HG02759 (cell line): ENCODE measurements around the gene KSR1.
"Not testable (repeated sequence)": the region's sequence is repeated elsewhere in the genome, so short reads cannot be mapped to it uniquely, and the experiment has no call there.

Experiments
- ATAC-seq: cut with Tn5 transposase; IDR thresholded peaks from one replicate; pipeline ENCODE4 v1.9.1; 2021; ENCODE audit warnings: mild to moderate bottlenecking, moderate library complexity; ENCODE audit not compliant: unreplicated experiment

KSR1 gene

DNA sequence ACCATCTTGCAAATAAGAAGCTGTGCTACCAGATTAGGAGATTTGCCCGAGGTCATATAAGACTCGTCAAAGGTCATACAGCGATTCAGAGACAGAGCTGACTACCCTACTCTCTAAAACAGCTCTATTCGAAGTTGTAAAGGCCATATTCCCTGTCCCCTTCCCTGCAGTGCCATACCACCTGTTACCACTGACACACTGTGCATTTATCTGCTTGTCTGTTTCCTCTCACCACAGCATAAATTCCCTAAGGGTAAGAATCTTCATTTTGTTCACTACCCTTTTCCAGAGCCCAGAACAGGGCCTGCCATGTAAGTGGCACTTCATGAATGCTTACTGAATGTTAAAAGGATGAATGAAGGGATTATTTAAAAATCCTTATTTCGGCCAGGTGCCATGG is 3.4 kb upstream of the KSR1 start:
- no peak for ATAC-seq

DNA sequence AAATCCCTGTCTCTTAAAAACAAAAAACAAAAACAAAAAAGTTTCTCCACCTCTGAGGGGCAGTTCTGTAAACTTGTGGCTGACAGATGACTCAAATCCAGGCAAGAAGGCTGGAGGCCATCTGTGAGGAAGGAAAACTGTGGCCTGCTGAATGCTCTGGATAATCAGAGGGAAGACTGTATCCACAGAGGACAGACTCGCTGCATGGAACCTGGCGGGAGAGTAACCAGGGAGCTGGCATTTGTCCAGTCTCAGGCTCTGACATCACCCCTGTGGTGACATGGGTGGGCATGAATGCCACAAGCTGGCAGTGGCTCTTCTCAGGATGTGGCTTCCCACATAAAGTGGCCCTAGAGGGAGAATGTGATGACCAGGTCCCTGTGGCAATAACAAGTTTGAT is 2.8 kb upstream of the KSR1 start:
- ATAC-seq = no peak

DNA sequence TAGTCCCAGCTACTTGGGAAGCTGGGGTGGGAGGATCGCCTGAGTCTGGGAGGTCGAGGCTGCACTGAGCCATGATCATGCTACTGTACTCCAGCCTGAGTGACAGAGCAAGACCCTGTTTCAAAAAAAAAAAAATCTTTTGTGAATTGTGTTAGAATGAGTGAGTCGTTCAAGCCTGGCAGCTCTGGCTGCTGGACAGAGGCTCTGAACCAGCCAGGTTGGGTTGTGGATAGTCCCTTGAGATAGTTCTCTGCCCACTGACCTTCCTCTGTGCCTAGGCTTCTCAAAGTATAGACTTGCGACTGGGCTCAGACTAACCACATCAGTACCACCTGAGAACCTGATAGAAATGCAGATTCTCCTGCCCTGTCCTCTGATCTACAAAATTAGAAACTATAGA is 2.2 kb upstream of the KSR1 start:
- no peak for ATAC-seq

DNA sequence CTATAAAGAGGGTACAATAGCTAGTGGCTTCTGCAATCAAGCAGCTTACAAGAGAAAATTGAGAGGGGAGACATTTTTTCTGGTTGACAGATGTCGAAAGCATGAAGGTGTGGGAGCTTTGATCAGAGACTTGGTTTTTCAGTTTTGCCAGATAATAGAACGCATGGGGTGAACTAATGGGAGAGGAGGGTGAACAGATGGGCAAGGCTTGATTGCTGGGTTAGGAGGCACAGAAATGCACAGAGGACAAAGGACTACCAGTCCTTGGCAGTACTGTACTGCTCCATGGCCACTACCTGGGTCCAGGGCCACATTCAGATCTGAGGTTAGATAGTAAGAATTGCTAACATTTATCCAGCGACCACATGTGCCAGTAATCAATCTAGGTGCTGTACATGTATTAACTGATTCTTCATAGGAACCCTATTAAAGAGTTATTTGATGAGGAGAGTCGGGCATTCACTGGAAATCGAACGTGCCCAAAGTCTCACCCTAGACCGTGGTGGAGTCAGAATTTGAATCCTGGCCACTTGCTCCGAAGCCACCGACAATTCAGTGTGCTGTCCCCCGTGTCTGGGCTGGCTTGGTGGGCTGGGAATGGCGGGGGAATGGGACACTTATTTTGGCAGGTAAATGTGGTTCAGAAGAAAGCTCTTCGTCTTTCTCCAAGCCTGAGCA is 873 bp upstream of the KSR1 start:
- ATAC-seq = no peak

DNA sequence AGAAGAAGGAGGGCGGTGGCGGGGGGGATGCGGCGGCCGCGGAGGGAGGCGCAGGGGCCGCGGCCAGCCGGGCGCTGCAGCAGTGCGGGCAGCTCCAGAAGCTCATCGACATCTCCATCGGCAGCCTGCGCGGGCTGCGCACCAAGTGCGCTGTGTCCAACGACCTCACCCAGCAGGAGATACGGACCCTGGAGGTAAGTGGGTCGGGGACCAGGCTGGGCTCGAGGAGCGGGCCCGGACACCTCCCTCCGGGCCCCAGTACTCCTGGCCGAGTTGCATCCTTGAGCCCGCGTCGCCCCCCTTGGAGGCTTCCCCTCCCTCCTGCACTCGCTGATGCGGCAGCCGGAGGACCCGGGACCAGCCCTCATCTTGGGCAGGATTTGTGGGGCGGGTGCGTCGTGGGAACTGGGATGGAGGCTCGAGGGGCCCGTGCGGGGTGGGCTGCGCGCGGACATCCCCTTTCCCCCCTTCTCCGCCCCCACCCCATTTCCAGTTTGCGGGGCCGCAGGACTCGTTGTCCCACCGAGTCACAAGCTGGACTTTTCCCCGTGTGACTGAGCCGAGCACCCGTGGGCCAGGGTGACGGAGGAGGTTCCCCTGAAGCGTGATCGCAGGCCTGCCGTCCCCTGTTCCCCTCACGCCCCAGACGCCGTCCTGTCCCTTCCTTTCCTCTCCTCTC is 572 bp downstream of the KSR1 start:
- no peak for ATAC-seq

DNA sequence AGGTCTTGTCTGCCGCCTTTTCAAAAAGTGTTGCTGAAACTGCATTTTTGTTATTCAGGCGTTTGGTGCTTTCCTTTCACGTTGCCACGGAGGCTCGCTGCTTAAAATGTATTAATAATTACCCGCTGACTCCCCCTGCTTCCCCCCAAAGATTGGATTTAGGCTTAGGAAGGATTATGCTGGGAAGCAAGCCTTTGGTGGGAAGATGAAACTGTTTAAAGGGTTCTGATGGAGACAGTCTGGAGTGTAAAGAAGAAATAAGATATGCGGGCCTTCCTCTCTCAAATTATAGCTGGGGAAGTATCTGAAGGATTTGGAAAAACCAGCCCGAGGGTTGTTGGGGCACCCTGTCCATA is 1.1 kb downstream of the KSR1 start:
- no peak for ATAC-seq

DNA sequence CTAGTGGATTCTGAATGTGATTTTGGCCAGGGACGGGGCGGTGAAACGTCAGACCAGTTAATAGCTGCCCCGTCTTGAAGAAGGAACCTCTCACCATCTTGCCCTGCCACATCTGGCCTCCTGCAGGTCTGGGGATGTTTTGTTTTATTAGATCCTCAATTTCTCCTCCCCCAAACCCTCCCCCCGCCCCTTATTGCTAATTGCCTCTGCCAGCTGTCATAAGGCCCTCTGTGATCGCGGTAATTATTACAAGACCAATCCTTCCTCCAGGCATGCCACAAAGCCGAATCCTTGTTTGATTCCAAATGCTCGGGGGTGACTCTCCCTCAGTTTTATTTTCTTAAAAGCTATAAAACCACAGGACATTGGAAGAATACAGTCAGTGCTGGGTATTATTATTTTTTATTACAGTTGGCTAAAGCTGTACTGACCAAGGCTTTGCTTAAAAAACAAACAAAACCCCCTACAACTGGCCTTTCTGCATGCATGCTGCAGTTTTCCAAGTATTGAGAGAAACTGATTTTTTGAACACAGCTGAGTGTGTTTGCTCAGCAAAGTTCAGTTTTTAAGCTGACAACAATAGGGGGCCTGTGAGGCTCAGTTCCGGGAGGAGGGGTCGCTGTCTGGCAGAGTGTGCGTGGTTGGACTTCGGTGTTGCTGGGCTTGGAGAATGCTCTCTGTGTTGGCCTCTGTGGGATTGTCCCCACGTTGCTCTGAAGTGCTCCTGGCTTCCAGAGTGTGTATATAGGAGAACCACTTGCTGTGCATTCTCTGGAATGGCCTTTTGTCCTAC is 1.7 kb downstream of the KSR1 start:
- ATAC-seq = no peak

DNA sequence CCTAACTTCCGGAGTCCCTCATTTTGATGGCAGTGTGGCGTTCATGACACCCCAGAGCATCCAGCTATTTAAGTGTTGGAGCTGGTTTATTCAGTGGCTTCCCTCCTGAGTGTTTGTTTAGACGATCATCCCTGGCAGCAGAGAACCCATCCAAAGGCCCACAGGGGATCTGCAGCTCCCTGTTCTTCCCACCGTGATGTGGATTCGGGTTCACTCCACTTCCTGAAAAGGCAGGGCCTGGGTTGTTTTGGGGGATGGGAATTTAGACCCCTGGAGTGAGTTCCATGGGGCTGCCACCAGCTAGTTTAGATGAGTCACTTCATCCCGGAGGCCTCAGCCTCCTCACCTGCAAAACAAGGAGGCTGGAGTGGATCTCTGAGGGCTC is 2.3 kb downstream of the KSR1 start:
- ATAC-seq = no peak

DNA sequence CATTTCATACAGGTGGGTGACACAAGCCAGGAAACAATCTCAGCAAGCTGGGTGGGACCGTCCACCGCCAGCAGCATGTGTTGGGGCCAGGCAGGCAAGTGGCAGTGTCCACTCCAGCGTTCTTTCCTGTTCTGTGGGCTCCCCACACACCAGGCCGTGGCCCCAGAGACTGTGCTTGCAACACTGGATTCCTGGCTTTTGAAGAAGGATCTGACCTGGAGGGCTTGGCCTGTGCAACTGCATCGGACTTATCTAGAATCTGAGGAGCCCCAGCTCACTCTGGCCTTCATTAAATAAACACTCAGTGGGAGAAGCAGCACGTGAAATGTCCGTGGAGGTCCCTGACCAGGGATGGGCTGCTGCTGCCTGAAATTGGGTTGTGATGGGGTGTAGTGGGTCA is 3.2 kb downstream of the KSR1 start:
- ATAC-seq = no peak

DNA sequence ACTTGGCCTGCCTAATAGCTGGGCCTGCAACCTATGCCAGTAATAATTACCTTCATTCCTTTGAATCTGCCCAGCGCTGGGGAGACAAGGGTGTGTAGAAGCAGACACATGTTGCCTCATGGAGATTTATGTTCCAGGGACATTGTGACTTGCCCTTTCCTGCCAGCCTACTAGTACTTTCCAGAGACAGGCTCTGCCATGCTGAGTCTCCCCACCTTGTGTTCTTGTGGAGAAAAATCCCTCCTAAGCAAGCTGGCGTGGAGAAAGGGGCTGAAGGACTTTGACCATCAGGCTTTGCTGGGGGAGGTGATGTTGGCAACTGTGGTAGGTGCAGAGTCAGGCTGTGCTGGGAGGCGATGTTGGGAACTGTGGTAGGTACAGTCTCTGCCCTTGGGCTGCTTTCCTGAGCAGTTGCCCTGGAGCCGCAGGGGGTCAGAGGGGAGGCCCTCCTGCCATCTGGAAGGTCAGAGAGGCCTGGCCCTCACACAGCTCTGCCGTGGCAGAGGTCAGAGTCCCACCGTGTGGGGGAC is 4.0 kb downstream of the KSR1 start:
- no peak for ATAC-seq

DNA sequence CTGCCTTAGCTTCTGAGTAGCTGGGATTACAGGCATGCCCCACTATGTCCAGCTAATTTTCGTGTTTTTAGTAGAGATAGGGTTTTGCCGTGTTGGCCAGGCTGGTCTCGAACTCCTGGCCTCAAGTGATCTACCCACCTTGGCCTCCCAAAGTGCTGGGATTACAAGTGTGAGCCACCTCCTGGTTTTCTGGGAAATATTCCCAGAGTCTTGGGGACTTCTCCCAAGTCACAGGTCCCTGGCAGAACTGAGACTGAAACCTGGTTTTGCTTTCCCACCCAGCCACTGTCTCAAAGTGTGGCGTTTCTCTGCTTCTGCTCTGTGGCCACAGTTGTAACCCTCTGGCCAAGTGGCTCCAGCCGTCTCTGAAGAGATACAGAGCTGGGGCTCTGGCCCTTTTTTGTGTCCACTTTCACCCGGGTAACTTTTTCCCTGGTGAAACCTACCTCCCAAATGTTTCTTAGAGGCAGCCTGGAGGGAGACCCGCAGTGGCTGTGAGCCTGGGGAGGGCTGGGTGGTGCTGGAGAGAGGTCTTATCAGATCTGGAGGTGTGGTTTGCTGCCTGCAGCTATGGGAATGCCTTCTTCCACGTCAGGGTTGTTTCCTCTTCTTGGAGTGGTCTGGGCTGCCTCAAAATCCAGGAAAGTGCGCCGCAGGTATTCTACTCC is 5.1 kb downstream of the KSR1 start:
- ATAC-seq = no peak

DNA sequence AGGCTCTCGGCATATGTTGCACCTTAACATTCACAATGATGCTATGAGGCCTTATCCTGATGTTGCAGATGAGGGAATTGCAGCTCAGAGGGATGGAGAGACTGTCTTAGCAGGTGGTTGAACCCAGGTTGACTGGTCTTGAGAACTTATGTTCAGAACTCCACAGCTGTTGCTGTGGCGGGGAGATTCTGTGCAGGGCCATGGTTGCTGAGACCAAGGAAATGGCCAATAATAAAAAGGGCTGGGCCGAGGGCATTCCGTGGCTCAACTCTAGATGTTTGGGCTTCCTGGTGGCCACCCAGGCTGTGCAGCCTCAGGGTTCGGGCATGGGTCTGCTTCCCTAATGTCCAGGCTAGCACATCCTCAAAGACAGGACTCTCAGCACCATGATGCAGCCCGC is 5.9 kb downstream of the KSR1 start:
- no peak for ATAC-seq

DNA sequence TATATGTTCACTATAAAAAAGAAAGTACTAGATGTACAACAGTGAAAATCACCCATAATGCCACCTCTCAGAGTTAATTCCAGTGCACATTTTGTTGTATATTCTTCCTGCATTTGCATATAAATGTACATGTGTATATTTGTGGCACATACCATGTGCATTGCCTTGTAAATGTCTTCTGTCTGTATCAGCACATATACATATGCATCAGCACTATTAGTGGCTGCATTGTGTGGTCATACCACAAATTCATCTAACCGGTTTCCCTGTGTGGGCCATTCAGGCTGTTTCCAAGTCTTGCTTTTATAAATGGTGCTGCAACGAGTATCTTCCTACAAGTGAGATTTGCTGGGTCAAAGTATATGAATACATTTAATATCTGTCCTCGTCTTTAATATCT is 6.5 kb downstream of the KSR1 start:
- ATAC-seq = no peak

DNA sequence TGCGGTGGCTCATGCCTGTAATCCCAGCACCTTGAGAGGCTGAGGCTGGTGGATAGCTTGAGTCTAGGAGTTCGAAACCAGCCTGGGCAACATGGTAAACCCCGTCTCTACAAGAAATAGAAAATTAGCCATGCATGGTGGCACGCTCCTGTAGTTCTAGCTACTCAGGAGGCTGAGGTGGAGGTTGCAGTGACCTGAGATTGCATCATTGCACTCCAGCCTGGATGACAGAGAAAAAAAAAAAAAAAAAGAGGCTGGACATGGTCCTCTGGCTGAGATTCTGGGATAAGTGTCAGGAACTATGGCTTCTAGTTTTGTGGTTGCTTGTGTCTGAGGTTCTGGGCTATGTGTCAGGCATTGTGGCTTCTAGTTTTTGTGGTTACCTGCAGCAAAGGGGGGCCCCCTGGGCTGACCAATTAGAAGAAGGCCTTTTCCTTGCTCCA is 7.0 kb downstream of the KSR1 start:
- ATAC-seq = peak; percentile 30

DNA sequence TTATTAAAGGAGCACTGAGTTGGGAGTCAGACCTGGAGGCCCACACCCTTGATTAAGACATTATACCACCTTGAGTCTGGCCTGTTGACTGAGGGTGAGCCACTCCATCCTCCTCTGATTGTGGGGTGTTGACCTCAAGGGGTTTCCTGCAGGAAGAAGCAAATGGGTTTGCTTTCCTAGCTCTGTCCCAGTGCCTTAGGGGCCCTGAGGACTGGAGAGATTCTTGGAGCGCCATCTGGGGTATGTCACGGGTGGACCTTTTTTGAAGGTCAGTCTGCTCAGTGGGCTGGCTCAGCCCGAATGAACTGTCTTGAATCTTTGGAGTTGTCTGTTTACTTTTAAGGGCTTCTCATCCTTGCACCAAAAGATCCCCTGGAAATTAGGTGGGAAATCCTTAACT is 7.8 kb downstream of the KSR1 start:
- ATAC-seq = not testable (repeated sequence)

DNA sequence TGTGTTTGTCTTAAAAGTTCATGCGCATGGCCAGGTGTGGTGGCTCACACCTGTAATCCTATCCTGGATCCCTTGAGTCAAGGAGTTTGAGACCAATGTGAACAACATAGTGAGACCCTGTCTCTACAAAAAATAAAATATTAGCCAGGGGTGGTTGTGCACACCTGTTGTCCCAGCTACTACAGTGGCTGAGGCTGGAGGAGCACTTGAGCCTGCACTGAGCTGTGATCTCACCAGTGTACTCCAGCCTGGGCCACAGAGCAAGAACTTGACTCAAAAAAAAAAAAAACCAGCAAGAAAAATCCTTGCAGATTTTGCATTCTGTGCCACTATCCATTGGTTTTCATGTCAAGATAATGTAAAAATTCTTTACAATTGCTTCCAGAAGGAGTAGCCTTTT is 8.2 kb downstream of the KSR1 start:
- ATAC-seq = no peak

DNA sequence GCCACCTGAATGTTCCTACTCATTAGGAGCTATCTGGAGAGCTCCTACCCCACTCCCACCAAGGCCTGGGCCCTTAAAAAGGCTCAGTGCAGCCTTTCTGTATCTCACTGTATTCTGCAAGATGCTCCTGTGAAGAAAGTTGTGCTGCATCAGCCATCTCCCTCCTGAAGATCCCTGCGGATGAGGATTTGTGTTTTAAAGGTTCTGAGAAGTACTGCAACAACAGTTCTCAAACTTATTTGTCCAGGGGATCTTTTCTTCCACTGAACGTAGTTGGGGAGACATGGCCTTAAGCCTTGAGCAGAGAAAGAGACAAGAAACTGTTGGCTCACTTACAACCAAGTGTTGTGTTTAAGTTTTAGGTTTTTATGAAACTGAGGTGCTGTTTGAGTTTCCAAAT is 9.6 kb downstream of the KSR1 start:
- not testable (repeated sequence) for ATAC-seq

DNA sequence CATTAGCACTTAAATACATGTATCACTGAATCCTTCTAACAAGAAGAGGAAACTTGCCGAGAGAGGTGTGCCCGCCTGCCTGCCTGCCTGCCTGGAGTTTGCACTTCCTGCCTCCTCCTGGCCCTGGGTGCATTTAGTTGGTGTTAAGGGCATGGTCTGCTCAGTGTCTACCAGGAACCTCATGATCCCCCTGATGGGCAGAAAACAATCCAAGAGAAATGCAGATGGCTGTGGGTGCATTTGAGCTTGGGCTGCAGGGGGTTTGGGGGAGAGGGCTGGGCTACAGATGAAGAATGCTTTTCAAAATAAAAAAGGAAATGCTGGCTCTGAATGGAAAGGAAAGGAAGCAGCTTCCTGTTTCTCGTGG is 10.1 kb downstream of the KSR1 start:
- no peak for ATAC-seq

DNA sequence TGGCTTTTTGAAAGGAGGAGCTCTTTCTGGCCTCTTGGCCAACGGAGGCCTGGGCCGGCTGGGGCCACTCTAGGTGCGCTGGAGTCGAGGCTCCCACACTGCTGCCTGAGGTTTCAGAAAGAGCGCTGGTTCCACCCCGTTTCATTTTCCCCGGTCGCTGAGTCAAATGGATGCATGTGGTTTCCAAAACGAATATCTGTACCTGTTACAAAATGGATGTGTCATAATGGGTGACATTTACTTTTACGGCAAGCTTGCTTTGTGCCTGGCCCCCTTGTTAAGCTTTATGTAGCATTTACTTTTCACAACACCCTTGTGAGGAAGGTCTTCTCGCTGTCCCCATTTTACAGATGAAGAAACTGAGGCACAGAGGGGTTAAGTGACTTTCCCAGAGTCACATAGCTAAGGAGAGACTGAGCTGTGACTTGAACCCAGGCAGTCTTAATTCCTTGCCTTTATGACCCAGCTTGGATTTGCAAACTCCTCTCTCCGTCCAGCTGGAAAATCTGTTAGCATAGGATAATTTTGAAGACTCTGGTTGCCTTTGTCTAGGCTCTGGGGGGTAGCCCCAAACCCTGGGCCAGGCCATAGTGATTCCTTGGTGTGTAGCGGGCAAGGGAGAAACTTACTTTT is 10.6 kb downstream of the KSR1 start:
- peak; percentile 71 for ATAC-seq

DNA sequence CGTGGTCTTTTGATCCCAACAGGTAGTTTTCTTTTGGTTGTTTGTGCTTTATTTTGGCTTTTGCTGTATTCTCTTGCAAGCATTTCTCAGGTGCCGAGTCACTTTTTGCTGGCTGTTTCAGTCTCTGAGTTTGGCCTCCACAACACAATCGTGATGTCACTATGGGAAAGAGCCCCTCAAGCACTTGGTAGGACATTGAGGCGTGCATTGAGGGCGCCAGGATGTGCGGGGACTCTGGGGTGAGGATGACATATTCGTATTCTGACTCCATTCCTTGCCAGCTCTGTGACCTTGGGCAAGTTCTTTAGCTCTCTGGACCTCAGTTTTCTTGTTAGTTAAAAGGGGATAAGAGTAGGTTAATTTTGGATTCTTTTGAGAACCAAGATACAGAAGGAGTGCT is 13.0 kb downstream of the KSR1 start:
- no peak for ATAC-seq
